BE2C (cell line): Measurements from ENCODE around the gene CLEC14A.

Experiments
- DNase-seq: peaks from one replicate; pipeline ENCODE4 v3.0.0-alpha.2; 2020
- H3K27me3 ChIP-seq: fragments of 250-450 bp; sonication (Bioruptor Pico); 2 replicates; pipeline ENCODE4 v1.5.1; 2020; ENCODE audit warnings: mild to moderate bottlenecking
- H3K36me3 ChIP-seq: fragments of 250-450 bp; sonication (Bioruptor Pico); 2 replicates; pipeline ENCODE4 v1.5.1; 2020; ENCODE audit warnings: mild to moderate bottlenecking
- H3K4me1 ChIP-seq: fragments of 250-450 bp; sonication (Bioruptor Pico); 2 replicates; pipeline ENCODE4 v1.5.1; 2020
- H3K4me3 ChIP-seq: 2 replicates; pipeline ENCODE4 v1.5.1; 2011; ENCODE audit warnings: low read depth, low read length
- H3K9me3 ChIP-seq: fragments of 250-450 bp; sonication (Bioruptor Pico); 2 replicates; pipeline ENCODE4 v1.5.1; 2020
- CTCF ChIP-seq: IDR thresholded peaks from 2 replicates; pipeline ENCODE4 v1.5.1; 2012; ENCODE audit warnings: mild to moderate bottlenecking, low read depth, low read length

Gene CLEC14A

GRCh38 chr14:38206689-38207376, 49.1 kb downstream of the CLEC14A start:
- H3K27me3 ChIP-seq, result no peaks in the 10 kb centered on the region
- H3K4me3 ChIP-seq, result no peak overlapping the region
- peaks cover 5% of the 10 kb centered on the region; the same call in 1 of the 2 replicates for H3K9me3 ChIP-seq
- peaks cover 3% of the 10 kb centered on the region; the same call in 1 of the 2 replicates for H3K4me1 ChIP-seq
- no peak for DNase-seq
- H3K36me3 ChIP-seq, result no peaks in the 10 kb centered on the region
- no peak for TF ChIP-seq CTCF

GRCh38 chr14:38205949-38206665, 49.8 kb downstream of the CLEC14A start:
- Histone ChIP-seq H3K9me3 (peaks cover 5% of the 10 kb centered on the region; the same call in 1 of the 2 replicates), H3K4me3 (no peak overlapping the region), H3K4me1 (peaks cover 3% of the 10 kb centered on the region; the same call in 1 of the 2 replicates), H3K36me3 (no peaks in the 10 kb centered on the region), H3K27me3 (no peaks in the 10 kb centered on the region)
- no peak for DNase-seq
- TF ChIP-seq CTCF, result no peak

GRCh38 chr14:38205119-38205813, 50.6 kb downstream of the CLEC14A start:
- peaks cover 6% of the 10 kb centered on the region; the same call in 1 of the 2 replicates for H3K4me1 ChIP-seq
- H3K9me3 ChIP-seq, result peaks cover 5% of the 10 kb centered on the region; the same call in 1 of the 2 replicates
- no peak overlapping the region for H3K4me3 ChIP-seq
- DNase-seq, result no peak
- H3K27me3 ChIP-seq, result no peaks in the 10 kb centered on the region
- no peaks in the 10 kb centered on the region for H3K36me3 ChIP-seq
- no peak for TF ChIP-seq CTCF

- no peaks in the 10 kb centered on the region for H3K36me3 ChIP-seq
- no peak overlapping the region for H3K4me3 ChIP-seq
- H3K4me1 ChIP-seq, result peaks cover 6% of the 10 kb centered on the region; the same call in 1 of the 2 replicates
- DNase-seq, result no peak
- no peak for TF ChIP-seq CTCF
- H3K27me3 ChIP-seq, result no peaks in the 10 kb centered on the region
- peaks cover 3% of the 10 kb centered on the region; the same call in 1 of the 2 replicates for H3K9me3 ChIP-seq
These were observed 51.2 kb downstream of the CLEC14A start for GRCh38 chr14:38204719-38205115.
